Esophagus squamous epithelium (tissue), 5 donors: ENCODE measurements around the gene KAZALD1. TPM values are rescaled to one million over a fixed set of nuclear protein-coding genes. Genes with fewer than 3 reads are reported as not detected.

Experiments used
- DNase-seq: peaks from one replicate; lab custom pipeline; 2025; lab: John Stamatoyannopoulos, UW
- H3K27ac ChIP-seq, 4 donors: fragments of 200-600 bp; sonication (generic); one replicate each; pipeline ENCODE4 v1.5.1; 2016 to 2019; ENCODE audit warnings: mild to moderate bottlenecking in 1 of 4
- H3K27me3 ChIP-seq, 4 donors: fragments of 200-600 bp; sonication (generic); 1 replicate in 3 of 4; 2 replicates in 1 of 4; pipeline versions ENCODE4 v1.5.1 to v1.6.0; 2017 to 2021; ENCODE audit warnings: antibody characterized with exemption in 1 of 4
- H3K36me3 ChIP-seq, 3 donors: fragments of 200-600 bp; sonication (generic); one replicate each; pipeline ENCODE4 v1.5.1; 2016 to 2019
- H3K4me1 ChIP-seq, 3 donors: fragments of 200-600 bp; sonication (generic); one replicate each; pipeline ENCODE4 v1.5.1; 2017 to 2019
- H3K4me3 ChIP-seq, 4 donors: fragments of 200-600 bp; sonication (generic); 1 replicate in 3 of 4; 2 replicates in 1 of 4; pipeline ENCODE4 v1.5.1; 2016 to 2019; ENCODE audit warnings: mild to moderate bottlenecking in 2 of 4, moderate library complexity in 1 of 4
- H3K9me3 ChIP-seq, 3 donors: fragments of 200-600 bp; sonication (generic); one replicate each; pipeline ENCODE4 v1.5.1; 2016 to 2019
- CTCF ChIP-seq, 6 experiments: fragments of 450-650 bp in 4 of 6; fragments of 200-600 bp in 2 of 6; sonication (generic) in 2 of 6; IDR thresholded peaks; one replicate each; pipeline ENCODE4 v1.5.1; 2016 to 2019; ENCODE audit warnings: antibody characterized with exemption in 6 of 6, mild to moderate bottlenecking in 4 of 6, moderate library complexity in 4 of 6
- POLR2A ChIP-seq, 4 donors: fragments of 450-650 bp; IDR thresholded peaks; one replicate each; pipeline ENCODE4 v1.6.1; 2017; ENCODE audit warnings: antibody characterized with exemption in 4 of 4, mild to moderate bottlenecking in 4 of 4, moderate library complexity in 3 of 4
- WGBS, 2 donors: methylation state at CpG; one replicate each; pipeline ENCODE4 v1.1.5; 2018; 5-methylcytosine and 5-hydroxymethylcytosine counted together
- intact Hi-C: fragments of 100-400 bp; cut with DNase I; formaldehyde crosslinking; loops from one replicate; pipeline ENCODE4 v1.15.0; 2022
- total RNA-seq, 4 donors: library from RNA; depleted of rRNA; stranded (reverse); fragments of >200 nt; gene quantifications; one replicate each; pipeline ENCODE4 v1.1.0, GENCODE V29; 2016
- donor health status: DM: yes; HTN: yes; CAD: no.

KAZALD1 gene
- total RNA-seq, 4 donors from 2014 or later = 0.47 to 1.4 (median 1.1) TPM; not detected in 1

GRCh38 chr10:101112799-101113594 is 51.2 kb downstream of the KAZALD1 start:
- H3K9me3 ChIP-seq = no peaks in the 10 kb centered on the region
- no peak for DNase-seq
- H3K4me3 ChIP-seq = no peak overlapping the region
- WGBS, 2 donors = 12 to 36% methylated on average over 6 to 11 of the region's 12 CpGs
- intact Hi-C loops = no loop called here
- H3K4me1 ChIP-seq = no peaks in the 10 kb centered on the region
- TF ChIP-seq POLR2A (IDR thresholded peaks at IDR 0.05) (no peak), CTCF (IDR thresholded peaks at IDR 0.05) (no peak)
- peaks cover 0 to 98% (median 0%) of the 10 kb centered on the region in 4 donors for H3K27me3 ChIP-seq
- H3K36me3 ChIP-seq = no peaks in the 10 kb centered on the region
- no peak overlapping the region for H3K27ac ChIP-seq

- TF ChIP-seq POLR2A (IDR thresholded peaks at IDR 0.05) = no peak
- no peak for TF ChIP-seq CTCF (IDR thresholded peaks at IDR 0.05)
- Histone ChIP-seq H3K9me3 (no peaks in the 10 kb centered on the region), H3K27me3 (peaks cover 0 to 98% (median 0%) of the 10 kb centered on the region in 4 donors), H3K27ac (no peak overlapping the region), H3K4me3 (no peak overlapping the region), H3K4me1 (no peaks in the 10 kb centered on the region), H3K36me3 (no peaks in the 10 kb centered on the region)
- intact Hi-C loops = no loop called here
- DNase-seq = no peak
- 46 to 58% methylated on average over 2 of the region's 2 CpGs for WGBS, 2 donors
These were observed 52.2 kb downstream of the KAZALD1 start for GRCh38 chr10:101113890-101114403.

GRCh38 chr10:101114646-101115045 is 52.9 kb downstream of the KAZALD1 start:
- H3K36me3 ChIP-seq = no peaks in the 10 kb centered on the region
- no peaks in the 10 kb centered on the region for H3K9me3 ChIP-seq
- no peak for DNase-seq
- WGBS, 2 donors = 8 to 18% methylated on average over 2 of the region's 2 CpGs
- TF ChIP-seq CTCF (IDR thresholded peaks at IDR 0.05) = no peak
- TF ChIP-seq POLR2A (IDR thresholded peaks at IDR 0.05) = no peak
- intact Hi-C loops = no loop called here
- no peaks in the 10 kb centered on the region for H3K4me1 ChIP-seq
- H3K4me3 ChIP-seq = no peak overlapping the region
- no peak overlapping the region for H3K27ac ChIP-seq
- peaks cover 0 to 96% (median 2%) of the 10 kb centered on the region in 4 donors for H3K27me3 ChIP-seq

Other genes with a start within 250 kb of the KAZALD1 start
- 10 to 100 TPM; 12.1 to 24.8 (median 13.5) TPM for gene SLF2, start 149.0 kb upstream of the KAZALD1 start, total RNA-seq
- 1 to 10 TPM in 3 of 4 donors, under 1 TPM in 1; 0.44 to 4.1 (median 1.3) TPM for gene SEMA4G, start 92.5 kb upstream of the KAZALD1 start, total RNA-seq
- 10 to 100 TPM; 52.7 to 71.9 (median 60.7) TPM for gene MRPL43, start 74.5 kb upstream of the KAZALD1 start, total RNA-seq
- 10 to 100 TPM in 1 of 4 donors, 1 to 10 TPM in 3; 5.0 to 13.9 (median 6.5) TPM for gene TWNK, start 74.4 kb upstream of the KAZALD1 start, total RNA-seq
- 10 to 100 TPM; 26.7 to 55.2 (median 41.4) TPM for gene LZTS2, start 62.2 kb upstream of the KAZALD1 start, total RNA-seq
- under 1 TPM in 3 of 4 donors, not detected in 1; 0.19 to 0.29 (median 0.26) TPM for gene PDZD7, start 30.9 kb upstream of the KAZALD1 start, total RNA-seq
- 10 to 100 TPM in 2 of 4 donors, 1 to 10 TPM in 2; 3.9 to 30.7 (median 9.4) TPM for gene SFXN3, start 30.8 kb upstream of the KAZALD1 start, total RNA-seq
- gene TLX1, start 69.3 kb downstream of the KAZALD1 start, total RNA-seq = not detected
- not detected for gene LBX1, start 167.5 kb downstream of the KAZALD1 start, total RNA-seq